Measurements from ENCODE around the gene ZC3HAV1.
A peak's percentile ranks its signal among the peaks of the same experiment; 100 is the strongest.
"Not testable (repeated sequence)": the region's sequence is repeated elsewhere in the genome, so short reads cannot be mapped to it uniquely, and the experiment has no call there.

Gene ZC3HAV1

GRCh38 chr7:139051655-139052054 lies 57.9 kb downstream of the ZC3HAV1 start:
- DNase-seq, result no peak

GRCh38 chr7:139049936-139050335 lies 59.6 kb downstream of the ZC3HAV1 start:
- DNase-seq, result no peak

GRCh38 chr7:139049111-139049510 lies 60.4 kb downstream of the ZC3HAV1 start:
- no peak for DNase-seq

- no peak for DNase-seq
Measured at GRCh38 chr7:139047970-139048369, 61.5 kb downstream of the ZC3HAV1 start.

GRCh38 chr7:139046143-139046542 lies 63.4 kb downstream of the ZC3HAV1 start:
- no peak for DNase-seq

- DNase-seq, result no peak
Measured at GRCh38 chr7:139044813-139045794, 64.4 kb downstream of the ZC3HAV1 start.

- no peak for DNase-seq
Measured at GRCh38 chr7:139043823-139044812, 65.4 kb downstream of the ZC3HAV1 start.

- DNase-seq, result no peak
Measured at GRCh38 chr7:139041378-139042085, 68.0 kb downstream of the ZC3HAV1 start.

- DNase-seq, result no peak
Measured at GRCh38 chr7:139038691-139039090, 70.8 kb downstream of the ZC3HAV1 start.

GRCh38 chr7:139036901-139037300 lies 72.6 kb downstream of the ZC3HAV1 start:
- DNase-seq, result no peak

- peak; percentile 96 for DNase-seq
Measured at GRCh38 chr7:139035586-139036353, 73.8 kb downstream of the ZC3HAV1 start, which contains the start of gene ZC3HAV1L. Gene ZC3HAV1L, minus strand, starts transcription at chr7:139036042. Its CDS starts 25 bp downstream, at chr7:139036017.

GRCh38 chr7:139034855-139035585 lies 74.5 kb downstream of the ZC3HAV1 start:
- peak; percentile 61 for DNase-seq

GRCh38 chr7:139034336-139034735 lies 75.2 kb downstream of the ZC3HAV1 start:
- DNase-seq, result no peak

GRCh38 chr7:139033346-139034114 lies 76.0 kb downstream of the ZC3HAV1 start:
- no peak for DNase-seq

- no peak for DNase-seq
Measured at GRCh38 chr7:139032473-139032872, 77.0 kb downstream of the ZC3HAV1 start.

GRCh38 chr7:139029353-139029752 lies 80.2 kb downstream of the ZC3HAV1 start:
- DNase-seq, result no peak

- no peak for DNase-seq
Measured at GRCh38 chr7:139026551-139026950, 83.0 kb downstream of the ZC3HAV1 start.

- DNase-seq, result not testable (repeated sequence)
Measured at GRCh38 chr7:139025861-139026260, 83.7 kb downstream of the ZC3HAV1 start.

- no peak for DNase-seq
Measured at GRCh38 chr7:139023076-139023475, 86.4 kb downstream of the ZC3HAV1 start.

GRCh38 chr7:139022286-139022685 lies 87.2 kb downstream of the ZC3HAV1 start:
- no peak for DNase-seq

Data from right kidney (tissue), 1 donor.